Measurements from ENCODE around the gene CERS4.
"Not testable (repeated sequence)": the region's sequence is repeated elsewhere in the genome, so short reads cannot be mapped to it uniquely, and the experiment has no call there.

CERS4 gene

GRCh38 chr19:8264248-8264647 is 55.1 kb downstream of the CERS4 start:
- not testable (repeated sequence) for DNase-seq (ENCODE audit: low read depth, low spot score)

GRCh38 chr19:8265872-8266271 is 56.7 kb downstream of the CERS4 start:
- DNase-seq (ENCODE audit: low read depth, low spot score), result no peak

GRCh38 chr19:8269724-8270123 is 60.6 kb downstream of the CERS4 start:
- DNase-seq (ENCODE audit: low read depth, low spot score), result no peak

GRCh38 chr19:8276508-8276907 is 67.3 kb downstream of the CERS4 start:
- not testable (repeated sequence) for DNase-seq (ENCODE audit: low read depth, low spot score)

- DNase-seq (ENCODE audit: low read depth, low spot score), result not testable (repeated sequence)
These were observed 82.2 kb downstream of the CERS4 start for GRCh38 chr19:8291337-8291736.

- DNase-seq (ENCODE audit: low read depth, low spot score), result no peak
These were observed 93.2 kb downstream of the CERS4 start for GRCh38 chr19:8302357-8302691.

- DNase-seq (ENCODE audit: low read depth, low spot score), result no peak
These were observed 93.6 kb downstream of the CERS4 start for GRCh38 chr19:8302734-8303133.

GRCh38 chr19:8304841-8305621 is 95.9 kb downstream of the CERS4 start:
- DNase-seq (ENCODE audit: low read depth, low spot score), result peak; percentile 96

- no peak for DNase-seq (ENCODE audit: low read depth, low spot score)
These were observed 96.6 kb downstream of the CERS4 start for GRCh38 chr19:8305798-8306197.

- DNase-seq (ENCODE audit: low read depth, low spot score), result no peak
These were observed 97.3 kb downstream of the CERS4 start for GRCh38 chr19:8306235-8307054.

GRCh38 chr19:8307400-8307964 is 98.3 kb downstream of the CERS4 start:
- peak; percentile 48 for DNase-seq (ENCODE audit: low read depth, low spot score)

GRCh38 chr19:8307965-8308866 is 99.0 kb downstream of the CERS4 start, which contains the start of gene CD320:
CD320 (minus strand) TSS chr19:8308358; CDS start chr19:8308290, 68 bp downstream.
- peak; percentile 94 for DNase-seq (ENCODE audit: low read depth, low spot score)

- no peak for DNase-seq (ENCODE audit: low read depth, low spot score)
These were observed 99.7 kb downstream of the CERS4 start for GRCh38 chr19:8308891-8309291.

GRCh38 chr19:8310342-8311055 is 101.3 kb downstream of the CERS4 start:
- no peak for DNase-seq (ENCODE audit: low read depth, low spot score)

- no peak for DNase-seq (ENCODE audit: low read depth, low spot score)
These were observed 102.5 kb downstream of the CERS4 start for GRCh38 chr19:8311461-8312260.

Measured in ELF-1 (cell line).